Adrenal gland (tissue), 5 donors: ENCODE data around the gene LPP.

ENCODE experiments used
- POLR2A ChIP-seq, 2 donors: fragments of 450-650 bp; IDR thresholded peaks; one replicate each; pipeline ENCODE4 v1.6.1; 2017; ENCODE audit warnings: antibody characterized with exemption in 2 of 2, mild to moderate bottlenecking in 2 of 2, moderate library complexity in 1 of 2
- TF ChIP-seq, protein P1 (sequence below), 6 experiments: fragments of 450-650 bp in 4 of 6; fragments of 200-600 bp in 2 of 6; sonication (generic) in 1 of 6; IDR thresholded peaks; 1 replicate in 5 of 6; 2 replicates in 1 of 6; pipeline versions ENCODE4 v1.5.1 to v1.8.0; 2016 to 2021; ENCODE audit warnings: antibody characterized with exemption in 6 of 6, mild to moderate bottlenecking in 2 of 6, moderate library complexity in 1 of 6
- donor health status: DM: no; HTN: no; CAD: no.

- TF ChIP-seq, protein P1, sequence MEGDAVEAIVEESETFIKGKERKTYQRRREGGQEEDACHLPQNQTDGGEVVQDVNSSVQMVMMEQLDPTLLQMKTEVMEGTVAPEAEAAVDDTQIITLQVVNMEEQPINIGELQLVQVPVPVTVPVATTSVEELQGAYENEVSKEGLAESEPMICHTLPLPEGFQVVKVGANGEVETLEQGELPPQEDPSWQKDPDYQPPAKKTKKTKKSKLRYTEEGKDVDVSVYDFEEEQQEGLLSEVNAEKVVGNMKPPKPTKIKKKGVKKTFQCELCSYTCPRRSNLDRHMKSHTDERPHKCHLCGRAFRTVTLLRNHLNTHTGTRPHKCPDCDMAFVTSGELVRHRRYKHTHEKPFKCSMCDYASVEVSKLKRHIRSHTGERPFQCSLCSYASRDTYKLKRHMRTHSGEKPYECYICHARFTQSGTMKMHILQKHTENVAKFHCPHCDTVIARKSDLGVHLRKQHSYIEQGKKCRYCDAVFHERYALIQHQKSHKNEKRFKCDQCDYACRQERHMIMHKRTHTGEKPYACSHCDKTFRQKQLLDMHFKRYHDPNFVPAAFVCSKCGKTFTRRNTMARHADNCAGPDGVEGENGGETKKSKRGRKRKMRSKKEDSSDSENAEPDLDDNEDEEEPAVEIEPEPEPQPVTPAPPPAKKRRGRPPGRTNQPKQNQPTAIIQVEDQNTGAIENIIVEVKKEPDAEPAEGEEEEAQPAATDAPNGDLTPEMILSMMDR (IDR thresholded peaks at IDR 0.05) = no peak
- no peak for TF ChIP-seq POLR2A (IDR thresholded peaks at IDR 0.05)
These were observed 40.4 kb downstream of the LPP start for GRCh38 chr3:188194332-188194731.
